Spleen (tissue), 11 donors: Measurements from ENCODE around the gene COL6A3. TPM values are rescaled to one million over a fixed set of nuclear protein-coding genes. Genes with fewer than 3 reads are reported as not detected.
A peak's percentile ranks its signal among the peaks of the same experiment; 100 is the strongest.

Source experiments
- DNase-seq: peaks from one replicate; pipeline ENCODE4 v3.0.0-alpha.2; 2020
- H3K27ac ChIP-seq, 8 donors: fragments of 200-600 bp; sonication (generic) in 7 of 8; 1 replicate in 4 of 8; 2 replicates in 4 of 8; pipeline versions ENCODE4 v1.5.0 to v1.8.0; 2016 to 2021; ENCODE audit warnings: inconsistent platforms in 4 of 8, mild to moderate bottlenecking in 4 of 8, moderate library complexity in 1 of 8
- H3K27me3 ChIP-seq, 7 donors: fragments of 200-600 bp; sonication (generic) in 6 of 7; replicated peaks in 1 of 7; 1 replicate in 4 of 7; 2 replicates in 3 of 7; pipeline versions ENCODE4 v1.5.0 to v1.8.0; 2016 to 2021; ENCODE audit warnings: inconsistent platforms in 3 of 7, mild to moderate bottlenecking in 1 of 7
- H3K36me3 ChIP-seq, 6 donors: fragments of 200-600 bp; sonication (generic) in 5 of 6; 1 replicate in 4 of 6; 2 replicates in 2 of 6; pipeline versions ENCODE4 v1.5.0 to v1.8.0; 2016 to 2021; ENCODE audit warnings: inconsistent platforms in 2 of 6
- H3K4me1 ChIP-seq, 6 donors: fragments of 200-600 bp; sonication (generic) in 5 of 6; 1 replicate in 3 of 6; 2 replicates in 3 of 6; pipeline versions ENCODE4 v1.5.0 to v1.8.0; 2016 to 2021; ENCODE audit warnings: inconsistent platforms in 3 of 6
- H3K4me3 ChIP-seq, 8 donors: fragments of 200-600 bp; sonication (generic) in 7 of 8; 1 replicate in 4 of 8; 2 replicates in 4 of 8; pipeline versions ENCODE4 v1.5.0 to v1.8.0; 2016 to 2021; ENCODE audit warnings: inconsistent platforms in 4 of 8, mild to moderate bottlenecking in 4 of 8, moderate library complexity in 2 of 8
- H3K9me3 ChIP-seq, 8 donors: fragments of 200-600 bp; sonication (generic) in 7 of 8; 1 replicate in 4 of 8; 2 replicates in 4 of 8; pipeline versions ENCODE4 v1.5.0 to v1.8.0; 2016 to 2021; ENCODE audit warnings: inconsistent platforms in 4 of 8
- CTCF ChIP-seq, 11 experiments: fragments of 200-600 bp in 7 of 11; fragments of 450-650 bp in 4 of 11; sonication (generic) in 4 of 11; IDR thresholded peaks in 8 of 11; conservative IDR thresholded peaks in 3 of 11; 1 replicate in 7 of 11; 2 replicates in 4 of 11; pipeline versions ENCODE4 v1.4.0 to v1.8.0; 2016 to 2021; ENCODE audit warnings: antibody characterized with exemption in 11 of 11, inconsistent platforms in 4 of 11, mild to moderate bottlenecking in 1 of 11
- POLR2A ChIP-seq, 3 donors: fragments of 450-650 bp; IDR thresholded peaks; one replicate each; pipeline ENCODE4 v1.5.1; 2017; ENCODE audit warnings: antibody characterized with exemption in 3 of 3, mild to moderate bottlenecking in 1 of 3
- POLR2AphosphoS5 ChIP-seq, 3 donors: sonication (generic); formaldehyde crosslinking; IDR thresholded peaks; one replicate each; pipeline ENCODE4 v1.5.1; 2017; ENCODE audit warnings: antibody characterized with exemption in 3 of 3
- WGBS, 5 donors: extraction: QIAGEN DNeasy Blood & Tissue Kit in 3 of 5; methylation state at CpG; one replicate each; pipeline versions ENCODE4 v1.1.5 to v1.1.7; 2013 to 2018; 5-methylcytosine and 5-hydroxymethylcytosine counted together
- intact Hi-C: fragments of 100-400 bp; cut with DNase I; formaldehyde crosslinking; loops from one replicate; pipeline ENCODE4 v1.15.0; 2023; ENCODE audit warnings: low total_unique reads
- polyA plus RNA-seq, 3 donors: library from polyadenylated mRNA; stranded (reverse); fragments of 200-250 nt; gene quantifications; one replicate each; pipeline ENCODE4 v1.2.1, GENCODE V29; 2013
- total RNA-seq, 7 donors: library from RNA; depleted of rRNA in 3 of 7; stranded (reverse); fragments of >200 nt in 3 of 7; fragmentation: NEBNext Ultra II Directional in 4 of 7; extraction: Animal tissue kit (Norgen Biotek cat#: 25700) in 4 of 7; gene quantifications; one replicate each; pipeline versions ENCODE4 v1.1.0 to v1.2.1, GENCODE V29; 2016 to 2021
- donor health status: healthy with polysubstance abuse.
- donor health status: DM: no; HTN: no; CAD: no; lungs with moderate emphysema.
- donor health status: DM: no; HTN: no; CAD: no.
- donor health status: Bipolar disorder and iron deficiency.
- donor health status: healthy.
- donor health status: DM: no; HTN: no; CAD: no.
- donor health status: DM: yes; HTN: yes; CAD: no.

The COL6A3 gene
- total and polyA plus RNA-seq, 10 donors, result 8.3 to 146 (median 65.4) TPM

GRCh38 chr2:237447496-237447895 is 33.5 kb upstream of the COL6A3 start:
- intact Hi-C loops, result no loop called here
- H3K9me3 ChIP-seq, result no peaks in the 10 kb centered on the region
- no peak for DNase-seq
- no peak overlapping the region for H3K4me3 ChIP-seq
- no peak for TF ChIP-seq POLR2A (IDR thresholded peaks at IDR 0.05)
- H3K36me3 ChIP-seq, result no peaks in the 10 kb centered on the region
- H3K27ac ChIP-seq, result no peak overlapping the region
- H3K27me3 ChIP-seq, result peaks cover 0 to 74% (median 5%) of the 10 kb centered on the region in 7 donors
- H3K4me1 ChIP-seq, result peaks cover 0 to 28% (median 10%) of the 10 kb centered on the region in 6 donors
- WGBS, 5 donors, result 92 to 95% (median 94%) methylated on average over 11 of the region's 11 CpGs

GRCh38 chr2:237446338-237446665 is 32.3 kb upstream of the COL6A3 start:
- Histone ChIP-seq H3K36me3 (no peaks in the 10 kb centered on the region), H3K4me3 (no peak overlapping the region), H3K4me1 (peaks cover 0 to 26% (median 10%) of the 10 kb centered on the region in 6 donors), H3K27me3 (peaks cover 0 to 73% (median 6%) of the 10 kb centered on the region in 7 donors), H3K27ac (no peak overlapping the region), H3K9me3 (no peaks in the 10 kb centered on the region)
- no peak for TF ChIP-seq CTCF (IDR thresholded peaks at IDR 0.05 in 8 of 11, conservative IDR thresholded peaks at IDR 0.05 in 3 of 11)
- no peak for TF ChIP-seq POLR2AphosphoS5 (IDR thresholded peaks at IDR 0.05)
- TF ChIP-seq POLR2A (IDR thresholded peaks at IDR 0.05), result no peak
- 74 to 91% (median 83%) methylated on average over 6 of the region's 6 CpGs for WGBS, 5 donors
- no peak for DNase-seq
- intact Hi-C loops, result no loop called here

GRCh38 chr2:237445611-237446337 is 31.8 kb upstream of the COL6A3 start:
- Histone ChIP-seq H3K27ac (no peak overlapping the region), H3K36me3 (no peaks in the 10 kb centered on the region), H3K4me3 (no peak overlapping the region), H3K9me3 (no peaks in the 10 kb centered on the region), H3K4me1 (peaks cover 0 to 29% (median 12%) of the 10 kb centered on the region in 6 donors), H3K27me3 (peaks cover 0 to 75% (median 6%) of the 10 kb centered on the region in 7 donors)
- no peak for DNase-seq
- TF ChIP-seq POLR2AphosphoS5 (IDR thresholded peaks at IDR 0.05) (peak in 1 of 3 donors; percentile 12), POLR2A (IDR thresholded peaks at IDR 0.05) (no peak)
- 87 to 92% (median 89%) methylated on average over 19 to 26 of the region's 26 CpGs for WGBS, 5 donors
- intact Hi-C loops, result no loop called here

- H3K4me3 ChIP-seq, result no peak overlapping the region
- no peak for DNase-seq
- H3K9me3 ChIP-seq, result peaks cover 0 to 7% (median 0%) of the 10 kb centered on the region in 8 donors
- H3K4me1 ChIP-seq, result peaks cover 0 to 17% (median 8%) of the 10 kb centered on the region in 6 donors
- 68 to 79% (median 75%) methylated on average over 2 of the region's 2 CpGs for WGBS, 5 donors
- H3K27ac ChIP-seq, result no peak overlapping the region
- intact Hi-C loops, result no loop called here
- no peaks in the 10 kb centered on the region for H3K36me3 ChIP-seq
- TF ChIP-seq CTCF (IDR thresholded peaks at IDR 0.05 in 8 of 11, conservative IDR thresholded peaks at IDR 0.05 in 3 of 11), result no peak
- no peak for TF ChIP-seq POLR2AphosphoS5 (IDR thresholded peaks at IDR 0.05)
- TF ChIP-seq POLR2A (IDR thresholded peaks at IDR 0.05), result no peak
- H3K27me3 ChIP-seq, result peaks cover 0 to 75% (median 6%) of the 10 kb centered on the region in 7 donors
Observed at GRCh38 chr2:237444071-237444470, 30.1 kb upstream of the COL6A3 start.

- H3K4me3 ChIP-seq, result no peak overlapping the region
- TF ChIP-seq CTCF (IDR thresholded peaks at IDR 0.05 in 8 of 11, conservative IDR thresholded peaks at IDR 0.05 in 3 of 11) (no peak), POLR2A (IDR thresholded peaks at IDR 0.05) (no peak), POLR2AphosphoS5 (IDR thresholded peaks at IDR 0.05) (no peak)
- peaks cover 0 to 23% (median 2%) of the 10 kb centered on the region in 6 donors for H3K4me1 ChIP-seq
- H3K27me3 ChIP-seq, result peaks cover 0 to 64% (median 6%) of the 10 kb centered on the region in 7 donors
- peaks cover 0 to 10% (median 0%) of the 10 kb centered on the region in 8 donors for H3K9me3 ChIP-seq
- peak overlapping the region in 4 of 8 donors; percentile 21 to 52 (median 40) for H3K27ac ChIP-seq
- WGBS, 5 donors, result 48 to 68% (median 49%) methylated on average over 2 of the region's 2 CpGs
- no peak for DNase-seq
- no peaks in the 10 kb centered on the region for H3K36me3 ChIP-seq
- intact Hi-C loops, result no loop called here
Observed at GRCh38 chr2:237441605-237442274, 27.8 kb upstream of the COL6A3 start.
